Sigmoid colon (tissue), 4 donors: Measurements from ENCODE around the gene ASXL1.

Experiments used
- EP300 ChIP-seq, 4 donors: sonication (generic); formaldehyde crosslinking; IDR thresholded peaks; one replicate each; pipeline ENCODE4 v1.6.1; 2017; ENCODE audit warnings: antibody characterized with exemption in 4 of 4
- POLR2A ChIP-seq, 2 donors: fragments of 450-650 bp; IDR thresholded peaks; one replicate each; pipeline ENCODE4 v1.6.1; 2016; ENCODE audit warnings: antibody characterized with exemption in 2 of 2, mild to moderate bottlenecking in 2 of 2, moderate library complexity in 2 of 2
- TF ChIP-seq, protein P1 (sequence below), 4 experiments: fragments of 450-650 bp in 3 of 4; fragments of 200-600 bp in 1 of 4; IDR thresholded peaks; one replicate each; pipeline ENCODE4 v1.5.1; 2016 to 2019; ENCODE audit warnings: antibody characterized with exemption in 4 of 4, mild to moderate bottlenecking in 3 of 4, moderate library complexity in 2 of 4

DNA sequence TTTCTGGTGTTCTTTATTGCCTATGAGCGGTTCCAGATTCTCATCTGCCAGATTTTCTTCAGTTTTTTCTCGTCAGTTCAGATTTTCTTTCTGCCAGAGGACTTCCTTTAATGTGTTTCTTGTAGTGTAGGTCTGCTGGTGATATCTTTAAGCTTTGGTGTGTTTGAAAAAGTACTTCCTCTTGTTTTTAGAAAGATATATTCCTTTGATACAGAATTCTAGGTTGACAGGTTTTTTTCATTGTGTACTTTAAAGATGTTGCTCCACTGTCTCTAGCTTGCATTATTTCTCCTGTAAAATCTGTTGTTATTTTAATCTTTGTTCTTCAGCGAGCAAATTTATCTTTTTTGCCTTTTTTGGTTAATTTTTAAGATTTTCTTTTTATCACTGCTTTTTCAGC is 36.9 kb downstream of the ASXL1 start:
- TF ChIP-seq, protein P1, sequence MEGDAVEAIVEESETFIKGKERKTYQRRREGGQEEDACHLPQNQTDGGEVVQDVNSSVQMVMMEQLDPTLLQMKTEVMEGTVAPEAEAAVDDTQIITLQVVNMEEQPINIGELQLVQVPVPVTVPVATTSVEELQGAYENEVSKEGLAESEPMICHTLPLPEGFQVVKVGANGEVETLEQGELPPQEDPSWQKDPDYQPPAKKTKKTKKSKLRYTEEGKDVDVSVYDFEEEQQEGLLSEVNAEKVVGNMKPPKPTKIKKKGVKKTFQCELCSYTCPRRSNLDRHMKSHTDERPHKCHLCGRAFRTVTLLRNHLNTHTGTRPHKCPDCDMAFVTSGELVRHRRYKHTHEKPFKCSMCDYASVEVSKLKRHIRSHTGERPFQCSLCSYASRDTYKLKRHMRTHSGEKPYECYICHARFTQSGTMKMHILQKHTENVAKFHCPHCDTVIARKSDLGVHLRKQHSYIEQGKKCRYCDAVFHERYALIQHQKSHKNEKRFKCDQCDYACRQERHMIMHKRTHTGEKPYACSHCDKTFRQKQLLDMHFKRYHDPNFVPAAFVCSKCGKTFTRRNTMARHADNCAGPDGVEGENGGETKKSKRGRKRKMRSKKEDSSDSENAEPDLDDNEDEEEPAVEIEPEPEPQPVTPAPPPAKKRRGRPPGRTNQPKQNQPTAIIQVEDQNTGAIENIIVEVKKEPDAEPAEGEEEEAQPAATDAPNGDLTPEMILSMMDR (IDR thresholded peaks at IDR 0.05): no peak
- TF ChIP-seq POLR2A (IDR thresholded peaks at IDR 0.05): no peak
- no peak for TF ChIP-seq EP300 (IDR thresholded peaks at IDR 0.05)
